HG03457 (cell line): ENCODE measurements around the gene PDHX.
A peak's percentile ranks its signal among the peaks of the same experiment; 100 is the strongest.
"Not testable (repeated sequence)": the region's sequence is repeated elsewhere in the genome, so short reads cannot be mapped to it uniquely, and the experiment has no call there.

Experiments used
- ATAC-seq: cut with Tn5 transposase; IDR thresholded peaks from one replicate; pipeline ENCODE4 v1.9.1; 2021; ENCODE audit warnings: moderate number of reproducible peaks; ENCODE audit not compliant: unreplicated experiment

The PDHX gene

GRCh38 chr11:34916015-34916842 is at the start of gene PDHX, which contains the start of gene APIP:
Gene PDHX, plus strand, starts transcription at chr11:34916618. Its CDS starts 38 bp downstream, at chr11:34916656.
Gene APIP, minus strand, starts transcription at chr11:34916379. Its CDS starts 95 bp downstream, at chr11:34916284.
- peak; percentile 92 for ATAC-seq

DNA sequence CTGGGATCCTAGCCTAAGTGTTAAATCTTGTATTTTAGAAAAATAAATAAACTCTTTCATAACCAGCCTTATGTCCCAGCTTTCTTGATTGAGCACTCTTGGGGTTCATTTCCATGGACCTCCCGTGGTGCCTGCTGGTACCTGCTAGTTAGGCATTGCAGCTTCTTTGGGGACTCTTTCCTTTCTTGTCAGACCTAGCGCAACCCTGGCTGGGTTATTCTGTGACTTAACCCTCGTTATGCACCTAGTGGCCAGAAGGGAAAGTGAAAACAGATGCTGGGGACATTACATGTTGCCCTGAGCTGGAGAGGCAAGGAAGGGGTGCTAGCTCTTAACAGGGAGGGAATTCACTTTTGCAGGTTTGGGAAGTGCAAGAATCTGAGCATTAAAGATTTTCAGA is 47.0 kb upstream of the PDHX start:
- ATAC-seq: no peak

DNA sequence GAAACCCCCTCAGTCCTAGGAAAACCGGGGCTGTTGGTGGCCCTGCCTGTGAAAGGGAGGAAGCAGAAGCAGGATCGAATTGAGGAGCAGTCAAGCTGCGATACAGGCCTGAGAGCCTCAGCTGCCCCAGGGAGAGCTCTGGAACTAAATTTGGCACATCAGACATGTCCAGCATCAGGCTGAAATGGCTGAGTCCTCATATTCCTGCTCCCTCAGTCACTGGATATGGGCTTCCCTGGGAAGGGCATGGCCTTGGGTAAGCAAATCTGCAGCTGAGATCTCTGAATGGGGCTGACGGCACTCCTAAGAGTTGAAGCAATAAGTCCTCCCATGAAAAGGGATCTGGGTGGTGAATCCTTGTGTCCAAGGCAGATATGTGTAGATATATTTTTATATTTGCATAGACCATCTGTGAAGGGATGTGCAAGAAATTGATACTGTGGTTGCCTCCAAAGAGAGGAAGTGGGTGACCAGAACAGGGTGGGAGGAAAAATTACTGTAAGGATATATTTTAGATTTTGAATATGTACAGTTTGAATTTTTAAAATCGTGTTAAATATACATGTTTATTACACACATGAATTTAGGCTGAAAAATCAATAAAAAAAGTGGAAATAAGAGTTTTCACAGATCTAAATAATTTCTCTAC is 45.7 kb upstream of the PDHX start:
- no peak for ATAC-seq

DNA sequence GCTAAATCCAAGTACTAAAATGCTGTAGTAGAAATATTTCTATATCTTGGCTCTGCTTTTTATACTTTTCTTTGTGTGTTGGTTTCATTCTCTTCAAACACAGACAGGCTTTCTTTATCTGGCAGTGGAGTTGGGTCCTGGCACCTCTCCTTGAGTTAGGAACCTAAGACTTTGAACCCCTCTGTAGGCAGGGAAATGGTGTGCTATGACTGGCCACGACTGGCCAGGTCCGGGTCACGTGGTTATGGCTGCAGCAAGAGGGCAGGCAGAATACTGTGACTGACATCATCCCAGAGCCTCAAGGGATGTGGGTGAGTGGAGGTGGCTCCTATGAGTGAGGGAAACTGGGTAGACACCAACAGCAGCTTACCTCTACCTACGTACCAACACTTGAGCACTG is 42.2 kb upstream of the PDHX start:
- ATAC-seq: no peak

- no peak for ATAC-seq
Measured at GRCh38 chr11:34877375-34877975, 38.9 kb upstream of the PDHX start.

GRCh38 chr11:34881900-34882299 is 34.5 kb upstream of the PDHX start:
- ATAC-seq: no peak

- no peak for ATAC-seq
Measured at GRCh38 chr11:34886609-34887008, 29.8 kb upstream of the PDHX start.

DNA sequence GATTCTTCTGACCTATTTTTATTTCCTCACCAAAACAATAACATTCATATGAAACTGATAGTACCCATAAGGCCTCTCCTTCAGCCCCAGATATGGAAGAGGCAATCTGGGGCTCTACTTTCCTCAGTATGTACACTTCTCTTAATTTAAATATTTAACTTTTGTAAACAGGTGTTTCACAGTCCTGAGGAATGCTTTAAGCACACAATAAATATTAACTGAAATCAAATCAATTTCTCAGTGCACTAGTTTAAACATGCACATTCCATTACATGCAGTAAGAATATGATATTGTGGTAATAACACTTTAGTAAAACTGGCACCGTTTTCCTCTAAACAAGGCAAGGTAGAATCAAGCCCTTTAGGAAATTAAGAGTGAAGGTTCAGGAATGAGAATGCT is 29.2 kb upstream of the PDHX start:
- no peak for ATAC-seq

DNA sequence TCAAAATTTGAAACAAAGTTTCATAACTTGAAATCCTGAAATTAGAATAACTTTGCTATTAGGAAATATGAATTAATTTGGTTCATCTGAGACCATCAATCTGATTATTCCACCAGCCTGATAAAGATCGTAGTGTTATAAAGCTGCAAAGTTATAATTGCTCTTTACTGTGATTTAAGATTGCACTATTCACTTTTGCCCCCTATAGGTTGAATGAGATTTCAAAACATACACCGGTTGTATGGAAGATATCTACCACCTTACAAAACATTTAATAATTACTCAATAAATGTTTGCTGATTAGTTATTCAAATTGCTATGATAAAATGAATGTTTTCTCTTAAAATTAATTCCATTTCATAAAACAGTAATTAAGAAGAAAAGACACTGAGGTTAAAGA is 26.3 kb upstream of the PDHX start:
- ATAC-seq: no peak

- no peak for ATAC-seq
Measured at GRCh38 chr11:34890812-34891211, 25.6 kb upstream of the PDHX start.

GRCh38 chr11:34891611-34892010 is 24.8 kb upstream of the PDHX start:
- ATAC-seq: no peak

GRCh38 chr11:34893416-34893815 is 23.0 kb upstream of the PDHX start:
- ATAC-seq: no peak

- ATAC-seq: not testable (repeated sequence)
Measured at GRCh38 chr11:34896191-34896590, 20.2 kb upstream of the PDHX start.

GRCh38 chr11:34897171-34897870 is 19.1 kb upstream of the PDHX start:
- ATAC-seq: no peak

GRCh38 chr11:34898474-34898873 is 17.9 kb upstream of the PDHX start:
- no peak for ATAC-seq

DNA sequence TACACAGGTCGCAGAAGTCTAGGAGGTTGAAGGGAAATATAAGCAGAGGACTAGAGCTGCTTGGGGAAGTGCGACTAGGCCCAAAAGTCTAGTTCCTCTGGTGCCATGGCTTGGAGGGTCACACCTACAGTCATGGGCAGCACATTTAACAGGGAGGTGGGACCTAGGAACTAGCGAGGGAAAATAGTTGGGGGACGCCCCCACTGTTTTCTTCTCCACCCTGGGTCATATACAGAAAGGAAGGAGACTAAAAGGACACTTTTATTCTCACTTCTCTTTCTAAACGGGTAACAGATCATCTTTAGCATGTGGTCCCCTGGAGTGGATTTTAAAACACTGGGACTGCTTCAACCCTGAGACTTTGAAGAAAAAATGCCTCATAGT is 16.8 kb upstream of the PDHX start:
- ATAC-seq: no peak

GRCh38 chr11:34904421-34904955 is 11.9 kb upstream of the PDHX start:
- no peak for ATAC-seq

DNA sequence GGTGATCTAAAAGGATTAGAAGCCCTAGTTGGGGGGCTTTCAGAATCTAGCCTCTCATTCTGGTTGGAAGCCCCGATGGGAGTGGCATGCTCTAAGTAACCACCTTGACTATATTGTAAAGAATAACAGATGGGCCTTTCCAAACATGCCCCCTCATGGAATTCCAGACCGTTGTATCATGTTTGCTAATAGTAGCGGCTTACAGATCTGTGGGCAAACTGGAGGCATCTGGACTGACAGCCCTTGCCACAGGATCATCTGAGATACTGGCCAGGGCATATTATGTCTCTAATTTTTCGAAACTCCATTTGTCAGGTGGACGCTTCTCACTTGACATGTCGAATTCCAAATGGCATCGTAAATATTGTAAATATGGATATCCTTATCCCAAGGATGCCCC is 10.8 kb upstream of the PDHX start:
- no peak for ATAC-seq

DNA sequence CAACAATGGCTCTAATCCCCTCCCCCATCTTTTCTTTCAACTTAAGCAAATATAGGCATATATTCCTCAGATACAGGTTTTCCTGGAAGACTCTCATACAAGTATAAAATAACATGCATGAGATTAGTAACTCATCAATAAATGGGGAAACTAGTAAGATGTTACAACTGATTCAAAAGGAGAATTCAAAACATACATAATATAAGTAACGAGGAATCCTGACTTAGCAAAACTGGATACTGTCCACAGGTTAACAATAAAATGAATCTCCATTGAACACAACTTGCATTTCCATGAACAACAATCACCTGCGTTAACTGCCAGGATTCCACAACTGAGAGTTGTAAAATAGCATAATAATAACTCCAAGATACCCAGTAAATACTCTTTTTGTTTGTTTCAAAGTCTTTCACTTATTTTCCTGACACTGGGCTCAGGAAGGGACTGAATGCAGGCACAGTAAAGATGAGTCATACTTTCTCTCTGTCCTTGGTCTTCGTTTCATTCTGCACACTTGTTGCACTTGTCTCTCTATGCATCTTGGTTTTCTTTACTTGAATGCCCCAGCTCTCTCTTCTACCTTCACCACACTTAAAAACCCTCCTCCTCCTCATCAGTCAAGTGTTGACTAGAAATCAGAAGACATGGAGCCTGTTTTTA is 8.4 kb upstream of the PDHX start:
- ATAC-seq: no peak

GRCh38 chr11:34909415-34909814 is 7.0 kb upstream of the PDHX start:
- ATAC-seq: no peak

DNA sequence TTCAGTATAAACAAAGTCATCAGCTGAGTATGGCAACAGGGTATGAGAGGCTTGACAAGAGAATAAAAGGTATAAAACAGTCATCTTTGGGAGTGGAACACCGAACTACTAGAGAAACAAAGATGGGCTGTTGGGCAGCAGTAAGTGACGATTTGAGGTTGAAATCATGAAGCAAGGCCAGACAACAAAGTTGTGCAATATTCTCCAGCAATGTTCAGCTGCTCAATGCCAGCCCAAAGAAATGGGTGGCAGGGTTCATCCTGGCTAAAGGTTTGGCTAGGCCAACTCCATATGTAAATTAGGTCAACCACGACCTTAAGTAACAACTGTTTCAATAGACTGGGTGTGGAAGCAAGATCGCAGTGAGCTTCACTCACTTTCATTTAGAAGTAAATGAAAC is 6.5 kb upstream of the PDHX start:
- no peak for ATAC-seq
